HepG2 (cell line): ENCODE data around the gene UTRN. TPM values are rescaled to one million over a fixed set of nuclear protein-coding genes. Genes with fewer than 3 reads are reported as not detected.

Experiments
- ATAC-seq: fragments of 200-7000 bp; cut with Tn5 transposase; 3 replicates; pipeline ENCODE4 v1.9.1; 2020; ENCODE audit warnings: mild to moderate bottlenecking, moderate library complexity
- BruUV-seq: library from RNA; stranded (reverse); fragments of 400-500 nt; replicated peaks from 2 replicates; lab custom pipeline; 2021; lab: Mats Ljungman, UMichigan
- CTCF ChIA-PET: fragments of 300-600 bp; formaldehyde crosslinking; extraction: SDS; loops from one replicate; lab custom pipeline; 2021; ENCODE audit warnings: low total read pairs, inconsistent platforms, low intra/inter-chr PET ratio; lab: Yijun Ruan, JAX
- POLR2A ChIA-PET: fragments of 350-600 bp; sonication (Branson Sonifier 250); formaldehyde crosslinking; loops from one replicate; lab custom pipeline; 2020; ENCODE audit warnings: antibody characterized with exemption, inconsistent platforms; lab: Yijun Ruan, JAX
- DNase-seq: peaks from one replicate; pipeline ENCODE4 v3.0.0-alpha.2; 2015; ENCODE audit warnings: low spot score
- FAIRE-seq: peaks from 3 replicates; lab custom pipeline; 2011; peaks lifted over from hg19 to GRCh38; lab: Jason Lieb, UNC
- H2AFZ ChIP-seq: one replicate; pipeline ENCODE4 v1.6.1; 2011; ENCODE audit warnings: low read length, inconsistent platforms
- H3K27ac ChIP-seq: fragments of 300-600 bp; 3 replicates; pipeline ENCODE4 v1.8.0; 2011; ENCODE audit warnings: mixed run types, mild to moderate bottlenecking, mixed read lengths, low read length, inconsistent platforms; ENCODE audit not compliant: insufficient read depth; ENCODE audit errors: extremely low read length
- H3K27me3 ChIP-seq, 2 experiments: fragments of 200-600 bp in 1 of 2; 2 replicates in 1 of 2; 3 replicates in 1 of 2; pipeline versions ENCODE4 v1.6.0 to v1.8.0; 2011; ENCODE audit warnings: low read length in 2 of 2, mild to moderate bottlenecking in 2 of 2, moderate library complexity in 2 of 2, inconsistent platforms in 1 of 2; ENCODE audit not compliant: insufficient read depth in 2 of 2, control insufficient read depth in 1 of 2
- H3K36me3 ChIP-seq, 2 experiments: fragments of 200-600 bp in 1 of 2; replicated peaks in 1 of 2; 2 replicates in 1 of 2; 3 replicates in 1 of 2; pipeline versions ENCODE4 v1.5.1 to v1.8.0; 2011; ENCODE audit warnings: low read length in 2 of 2, inconsistent platforms in 1 of 2; ENCODE audit not compliant: insufficient read depth in 2 of 2, control insufficient read depth in 1 of 2
- H3K4me1 ChIP-seq: 2 replicates; pipeline ENCODE4 v1.5.1; 2012; ENCODE audit warnings: low read length, inconsistent platforms; ENCODE audit not compliant: insufficient read depth
- H3K4me2 ChIP-seq: 2 replicates; pipeline ENCODE4 v1.6.0; 2011; ENCODE audit warnings: low read depth, low read length, inconsistent platforms
- H3K4me3 ChIP-seq, 3 experiments: fragments of 200-600 bp in 1 of 3; sonication (generic), shearing (Covaris generic) in 1 of 3; replicated peaks in 1 of 3; 2 replicates each; pipeline ENCODE4 v1.5.1; 2011 to 2016; ENCODE audit warnings: low read length in 3 of 3, inconsistent platforms in 2 of 3, low read depth in 2 of 3, mild to moderate bottlenecking in 2 of 3, control low read depth in 1 of 3, mixed read lengths in 1 of 3; ENCODE audit not compliant: insufficient read depth in 1 of 3
- H3K79me2 ChIP-seq: one replicate; pipeline ENCODE4 v1.6.1; 2011; ENCODE audit warnings: low read length, inconsistent platforms; ENCODE audit not compliant: insufficient read depth
- H3K9ac ChIP-seq: 2 replicates; pipeline ENCODE4 v1.6.0; 2011; ENCODE audit warnings: mild to moderate bottlenecking, low read depth, low read length, inconsistent platforms; ENCODE audit not compliant: insufficient read depth
- H3K9me3 ChIP-seq: 2 replicates; pipeline ENCODE4 v1.5.1; 2012; ENCODE audit warnings: mild to moderate bottlenecking, low read length
- H4K20me1 ChIP-seq: 2 replicates; pipeline ENCODE4 v1.6.0; 2011; ENCODE audit warnings: inconsistent platforms, mild to moderate bottlenecking, low read length, moderate library complexity; ENCODE audit not compliant: insufficient read depth
- EHMT2 ChIP-seq: fragments of 200-600 bp; sonication (generic); IDR thresholded peaks from 2 replicates; pipeline ENCODE4 v1.7.0; 2017; ENCODE audit warnings: antibody characterized with exemption, low read depth, low read length, borderline replicate concordance
- FOXA1 ChIP-seq, 2 experiments: fragments of 450-650 bp in 1 of 2; sonication (generic) in 1 of 2; formaldehyde crosslinking in 1 of 2; IDR thresholded peaks; 2 replicates each; pipeline versions ENCODE4 v1.4.0 to v1.6.1; 2016 to 2020; ENCODE audit warnings: missing genetic modification reagents in 1 of 2
- GATA4 ChIP-seq: sonication (generic); IDR thresholded peaks from 2 replicates; pipeline ENCODE4 v1.6.1; 2016; ENCODE audit warnings: antibody characterized with exemption, low read depth, borderline replicate concordance
- HDAC2 ChIP-seq: sonication (generic); formaldehyde crosslinking; IDR thresholded peaks from 2 replicates; pipeline ENCODE4 v1.4.0; 2020; ENCODE audit warnings: missing genetic modification reagents
- KAT8 ChIP-seq: IDR thresholded peaks from 2 replicates; pipeline ENCODE4 v1.6.1; 2016; ENCODE audit warnings: missing genetic modification reagents, missing compliant biosample characterization
- MIER3 ChIP-seq: IDR thresholded peaks from 2 replicates; pipeline ENCODE4 v1.6.1; 2016; ENCODE audit warnings: missing compliant biosample characterization, borderline replicate concordance
- POLR2A ChIP-seq, 2 experiments: IDR thresholded peaks; 2 replicates each; pipeline ENCODE4 v1.6.1; 2011; ENCODE audit warnings: low read depth in 2 of 2, low read length in 2 of 2, mild to moderate bottlenecking in 1 of 2, moderate library complexity in 1 of 2; ENCODE audit not compliant: insufficient read depth in 1 of 2
- RBAK ChIP-seq: sonication (generic); formaldehyde crosslinking; IDR thresholded peaks from 2 replicates; pipeline ENCODE4 v1.5.1; 2020; ENCODE audit warnings: mild to moderate bottlenecking, missing genetic modification reagents
- SATB2 ChIP-seq: sonication (generic); formaldehyde crosslinking; IDR thresholded peaks from 2 replicates; pipeline ENCODE4 v1.5.0; 2020; ENCODE audit warnings: missing genetic modification reagents
- SIX1 ChIP-seq: sonication (generic); formaldehyde crosslinking; IDR thresholded peaks from 2 replicates; pipeline ENCODE4 v1.4.0; 2020; ENCODE audit warnings: missing genetic modification reagents, borderline replicate concordance
- ZBTB3 ChIP-seq: sonication (generic); formaldehyde crosslinking; IDR thresholded peaks from 2 replicates; pipeline ENCODE4 v1.4.0; 2020; ENCODE audit warnings: low read depth, mild to moderate bottlenecking, moderate library complexity, missing genetic modification reagents, borderline replicate concordance
- ZNF230 ChIP-seq: sonication (generic); formaldehyde crosslinking; IDR thresholded peaks from 2 replicates; pipeline ENCODE4 v1.4.0; 2020; ENCODE audit warnings: mild to moderate bottlenecking, missing genetic modification reagents
- ZNF232 ChIP-seq: sonication (generic); formaldehyde crosslinking; IDR thresholded peaks from 2 replicates; pipeline ENCODE4 v1.4.0; 2020; ENCODE audit warnings: missing genetic modification reagents, borderline replicate concordance
- ZNF274 ChIP-seq: sonication (generic); formaldehyde crosslinking; IDR thresholded peaks from 2 replicates; pipeline ENCODE4 v1.5.1; 2020; ENCODE audit warnings: mild to moderate bottlenecking, missing genetic modification reagents
- ZNF329 ChIP-seq: sonication (generic); formaldehyde crosslinking; IDR thresholded peaks from 2 replicates; pipeline ENCODE4 v1.9.0; 2021; ENCODE audit warnings: low read depth, mild to moderate bottlenecking, missing genetic modification reagents
- ZNF382 ChIP-seq: sonication (generic); formaldehyde crosslinking; IDR thresholded peaks from 2 replicates; pipeline ENCODE4 v1.5.0; 2020; ENCODE audit warnings: missing genetic modification reagents, mild to moderate bottlenecking, borderline replicate concordance
- ZNF446 ChIP-seq: sonication (generic); formaldehyde crosslinking; IDR thresholded peaks from 2 replicates; pipeline ENCODE4 v1.5.0; 2020; ENCODE audit warnings: mild to moderate bottlenecking, missing genetic modification reagents
- ZNF75D ChIP-seq: sonication (generic); formaldehyde crosslinking; IDR thresholded peaks from 2 replicates; pipeline ENCODE4 v1.8.1; 2023; ENCODE audit warnings: missing genetic modification reagents, mild to moderate bottlenecking, borderline replicate concordance
- ZSCAN25 ChIP-seq: sonication (generic); formaldehyde crosslinking; IDR thresholded peaks from 2 replicates; pipeline ENCODE4 v1.8.0; 2022; ENCODE audit warnings: mild to moderate bottlenecking, missing genetic modification reagents
- WGBS: methylation state at CpG from one replicate; pipeline ENCODE4 v1.1.6; 2017; ENCODE audit warnings: low lambda C conversion rate; 5-methylcytosine and 5-hydroxymethylcytosine counted together
- in situ Hi-C: cut with HindIII; loops from 2 replicates; pipeline ENCODE4 v1.10.0; 2017; ENCODE audit warnings: low pct_unique_long_range_greater_than_20kb; ENCODE audit not compliant: extremely low pct_ligation_motif_present
- intact Hi-C: fragments of 100-400 bp; cut with micrococcal nuclease; formaldehyde crosslinking; loops from one replicate; pipeline ENCODE4 v1.10.0; 2022; ENCODE audit not compliant: unreplicated experiment
- polyA plus RNA-seq, 8 experiments: library from polyadenylated mRNA; depleted of rRNA in 3 of 8; stranded (reverse) in 7 of 8; unstranded in 1 of 8; fragments of >200 nt; fragmentation: Illumina TruSeq in 4 of 8; extraction: Trizol in 4 of 8; gene quantifications; 2 replicates each; pipeline versions ENCODE4 v1.2.1 to v1.2.3, GENCODE V29; 2011 to 2016; ENCODE audit warnings: low read depth in 4 of 8, missing spikeins in 1 of 8, mixed read lengths in 1 of 8; ENCODE audit not compliant: insufficient read depth in 1 of 8
- total RNA-seq, 5 experiments: library from RNA; depleted of rRNA; stranded (reverse); fragments of >200 nt; fragmentation: Illumina TruSeq; extraction: Trizol; gene quantifications; 2 replicates each; pipeline ENCODE4 v1.2.3, GENCODE V29; 2016; ENCODE audit warnings: low read depth in 1 of 5
- TF ChIP-seq, protein P1 (sequence below): sonication (generic); formaldehyde crosslinking; IDR thresholded peaks from 2 replicates; pipeline ENCODE4 v1.4.0; 2020; ENCODE audit warnings: missing genetic modification reagents, borderline replicate concordance

The UTRN gene
- total and polyA plus RNA-seq, 2 of the 13 experiments (the other 11 are each of a cell fraction or from before 2014, with no cell fraction given), result 102 to 116 TPM

DNA sequence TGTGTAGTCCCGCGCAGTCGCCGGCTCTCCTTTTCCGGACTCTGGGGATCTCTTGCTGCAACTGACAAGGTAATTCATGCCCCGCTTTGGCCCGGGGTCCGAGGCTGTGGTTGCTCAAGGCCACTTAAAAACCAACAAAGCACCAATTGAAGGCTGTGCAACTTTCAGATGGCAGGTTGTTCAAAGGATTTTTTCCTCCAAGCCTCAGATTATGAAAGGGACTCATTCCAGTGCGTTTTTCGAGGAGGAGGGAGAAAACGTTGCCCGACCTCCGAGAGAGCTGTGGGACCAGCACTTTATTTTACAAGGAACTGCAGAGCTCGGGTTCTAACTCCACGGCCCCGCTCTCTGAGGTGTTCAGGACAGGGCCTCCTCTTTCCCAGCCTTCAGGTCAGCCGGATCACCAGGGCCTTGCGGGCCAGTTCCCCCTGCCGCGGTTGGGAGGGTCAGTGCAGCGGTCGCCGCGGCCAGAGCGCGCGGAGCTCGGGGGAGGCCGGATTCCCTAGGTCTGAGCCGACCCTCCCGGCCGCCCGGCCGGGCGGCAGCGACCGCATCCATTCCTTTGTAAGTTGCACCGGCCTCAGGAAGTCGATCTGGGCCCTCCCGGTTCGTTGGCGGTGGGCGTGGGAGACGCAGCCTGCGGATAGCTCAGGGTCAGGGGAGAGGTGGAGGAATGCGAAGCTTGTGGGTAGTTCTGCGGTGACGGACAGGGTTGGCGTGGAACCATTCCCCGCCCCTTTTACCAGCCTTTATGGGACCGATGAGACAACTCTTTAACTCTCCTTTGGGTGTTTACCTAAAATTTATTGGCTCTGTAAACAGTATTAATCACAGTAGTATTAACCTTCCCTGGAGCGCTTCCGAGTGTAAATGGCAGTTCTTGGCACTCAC, 1.6 kb downstream of the UTRN start:
- Histone ChIP-seq H3K4me2 (peak overlapping the region; percentile 96), H3K79me2 (peaks cover 78% of the 10 kb centered on the region), H3K4me3 (peak overlapping the region; percentile 87 to 99 (median 89)), H3K9ac (peak overlapping the region; percentile 84), H3K36me3 (peaks cover 6 to 24% of the 10 kb centered on the region in 2 experiments; a peak in 4 of 5 replicates), H3K27me3 (peaks cover 0 to 3% of the 10 kb centered on the region in 2 experiments; a peak in 1 of 5 replicates), H2AFZ (no peak overlapping the region), H4K20me1 (peaks cover 21% of the 10 kb centered on the region), H3K9me3 (no peaks in the 10 kb centered on the region), H3K27ac (peak overlapping the region; percentile 88), H3K4me1 (peaks cover 55% of the 10 kb centered on the region)
- BruUV-seq, result no TSS peak
- ATAC-seq (peak; percentile 71), FAIRE-seq (peak; percentile 56), DNase-seq (peak; percentile 88)
- in situ Hi-C loops, result loop anchor here (5.0 kb wide), 1 partner anchor 69 kb away; no protein-coding TSS in a partner anchor
- under 1% methylated on average over 39 of the region's 53 CpGs for WGBS
- POLR2A ChIA-PET, result interaction anchor here (0.8 to 2.5 kb wide), 11 partner anchors 9 to 443 kb away, joined by 3 to 21 read pairs (median 4); partner anchors contain the start of gene LTV1
- CTCF ChIA-PET, result no interaction called here
- intact Hi-C loops, result loop anchor here (1.0 to 5.0 kb wide), 7 partner anchors 14 to 196 kb away; no protein-coding TSS in a partner anchor
- TF ChIP-seq, protein P1, sequence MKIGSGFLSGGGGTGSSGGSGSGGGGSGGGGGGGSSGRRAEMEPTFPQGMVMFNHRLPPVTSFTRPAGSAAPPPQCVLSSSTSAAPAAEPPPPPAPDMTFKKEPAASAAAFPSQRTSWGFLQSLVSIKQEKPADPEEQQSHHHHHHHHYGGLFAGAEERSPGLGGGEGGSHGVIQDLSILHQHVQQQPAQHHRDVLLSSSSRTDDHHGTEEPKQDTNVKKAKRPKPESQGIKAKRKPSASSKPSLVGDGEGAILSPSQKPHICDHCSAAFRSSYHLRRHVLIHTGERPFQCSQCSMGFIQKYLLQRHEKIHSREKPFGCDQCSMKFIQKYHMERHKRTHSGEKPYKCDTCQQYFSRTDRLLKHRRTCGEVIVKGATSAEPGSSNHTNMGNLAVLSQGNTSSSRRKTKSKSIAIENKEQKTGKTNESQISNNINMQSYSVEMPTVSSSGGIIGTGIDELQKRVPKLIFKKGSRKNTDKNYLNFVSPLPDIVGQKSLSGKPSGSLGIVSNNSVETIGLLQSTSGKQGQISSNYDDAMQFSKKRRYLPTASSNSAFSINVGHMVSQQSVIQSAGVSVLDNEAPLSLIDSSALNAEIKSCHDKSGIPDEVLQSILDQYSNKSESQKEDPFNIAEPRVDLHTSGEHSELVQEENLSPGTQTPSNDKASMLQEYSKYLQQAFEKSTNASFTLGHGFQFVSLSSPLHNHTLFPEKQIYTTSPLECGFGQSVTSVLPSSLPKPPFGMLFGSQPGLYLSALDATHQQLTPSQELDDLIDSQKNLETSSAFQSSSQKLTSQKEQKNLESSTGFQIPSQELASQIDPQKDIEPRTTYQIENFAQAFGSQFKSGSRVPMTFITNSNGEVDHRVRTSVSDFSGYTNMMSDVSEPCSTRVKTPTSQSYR (CRISPR knock-in tag), result peak; percentile 18; the same call in 1 of the 2 replicates
- TF ChIP-seq ZNF274 (CRISPR knock-in tag) (peak; percentile 91; the same call in 1 of the 2 replicates), MIER3 (CRISPR knock-in tag) (peak; percentile 43; the same call in 1 of the 2 replicates), FOXA1 (IDR thresholded peaks at IDR 0.05) (no peak), FOXA1 (CRISPR knock-in tag; IDR thresholded peaks at IDR 0.05) (peak; percentile 51; the same call in 1 of the 2 replicates), SATB2 (CRISPR knock-in tag) (peak; percentile 74; the same call in 1 of the 2 replicates), RBAK (CRISPR knock-in tag) (no peak), ZNF382 (CRISPR knock-in tag) (no peak), ZSCAN25 (CRISPR knock-in tag) (no peak; the same call in 1 of the 2 replicates), ZNF232 (CRISPR knock-in tag) (peak; percentile 56; the same call in 1 of the 2 replicates), ZNF75D (no peak; the same call in 1 of the 2 replicates), ZNF446 (CRISPR knock-in tag) (no peak), EHMT2 (no peak), HDAC2 (CRISPR knock-in tag) (peak; percentile 44; the same call in 1 of the 2 replicates), POLR2A (IDR thresholded peaks at IDR 0.05; ENCODE audit: insufficient read depth in 1 of 2, low read depth in 2 of 2, low read length in 2 of 2) (peak; percentile 64 to 73), ZNF329 (CRISPR knock-in tag) (peak; percentile 51; the same call in 1 of the 2 replicates), SIX1 (CRISPR knock-in tag) (no peak; the same call in 1 of the 2 replicates), ZNF230 (CRISPR knock-in tag) (no peak), ZBTB3 (CRISPR knock-in tag) (0 out of 2 replicates have a peak, but pooled peaks have one; percentile 13), KAT8 (peak; percentile 50; the same call in 1 of the 2 replicates), GATA4 (no peak)
